Mesangial cell (primary cell): ENCODE data around the gene LRRC73. TPM values are rescaled to one million over a fixed set of nuclear protein-coding genes. Genes with fewer than 3 reads are reported as not detected.

Experiments
- total RNA-seq: library from RNA; depleted of rRNA; stranded (reverse); fragments of >200 nt; gene quantifications from 2 replicates; pipeline ENCODE4 v1.2.3, GENCODE V29; 2015

Gene LRRC73, protein sequence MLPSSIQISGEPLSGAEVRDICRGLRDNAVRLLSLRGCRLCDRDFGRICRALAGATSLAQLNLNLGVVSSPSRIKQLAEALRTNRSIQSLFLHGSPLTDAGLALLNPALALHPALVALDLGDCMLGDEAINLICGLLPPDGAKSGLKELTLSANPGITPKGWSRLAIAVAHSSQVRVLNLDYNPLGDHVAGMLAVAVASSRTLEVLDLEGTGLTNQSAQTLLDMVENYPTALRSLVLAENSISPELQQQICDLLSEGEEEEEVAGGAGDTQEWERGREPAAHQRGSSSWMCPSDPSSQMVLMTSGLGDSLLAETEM
- under 0.01 and 1.4 TPM in 2 replicates for total RNA-seq

DNA sequence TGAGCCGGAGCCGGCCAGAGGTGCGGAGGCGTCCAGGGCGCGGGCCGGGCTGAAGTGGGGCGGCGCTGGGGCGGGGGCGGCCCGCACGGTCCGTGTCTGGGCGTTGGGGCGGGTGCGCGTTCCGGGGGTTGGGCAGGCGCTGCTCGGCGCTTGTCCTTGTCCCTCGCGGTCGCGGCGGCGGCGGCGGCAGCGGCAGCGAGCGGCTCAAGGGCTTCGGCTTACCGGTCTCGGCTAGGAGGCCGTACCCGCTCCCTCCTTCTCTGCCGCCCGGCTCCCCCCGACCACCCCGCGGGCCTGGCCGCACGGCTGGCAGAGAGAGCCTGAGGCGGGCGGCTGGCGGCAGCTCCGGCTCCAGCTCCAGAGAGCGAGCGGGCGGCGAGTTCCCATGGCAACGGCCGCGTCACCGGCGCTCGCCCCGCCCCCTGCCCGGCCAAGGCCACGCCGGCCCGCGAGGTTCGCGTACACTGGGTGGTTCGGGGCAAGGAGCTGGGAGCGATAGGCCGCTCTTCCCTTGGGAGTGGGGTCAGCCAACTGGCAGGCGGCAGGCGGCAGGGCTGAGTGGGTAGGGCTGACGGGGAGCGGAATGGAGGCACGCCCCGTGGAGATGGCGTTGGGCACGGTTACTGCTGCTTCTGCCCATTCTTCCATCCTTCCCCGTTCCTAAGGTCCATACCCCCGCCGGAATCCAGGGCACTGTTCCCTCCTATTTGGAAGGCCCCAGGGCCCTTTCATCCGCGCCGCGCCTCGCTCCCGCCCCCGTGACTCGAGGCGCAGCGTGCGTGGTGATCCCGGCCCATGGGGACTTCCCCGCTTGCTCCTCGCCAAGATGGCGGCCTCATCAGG lies at the start of gene LRRC73:
TSS of gene LRRC73 (minus strand) at position 363 of the 843 bp plus-strand sequence. CDS start 561 bp downstream, outside the sequence.

DNA sequence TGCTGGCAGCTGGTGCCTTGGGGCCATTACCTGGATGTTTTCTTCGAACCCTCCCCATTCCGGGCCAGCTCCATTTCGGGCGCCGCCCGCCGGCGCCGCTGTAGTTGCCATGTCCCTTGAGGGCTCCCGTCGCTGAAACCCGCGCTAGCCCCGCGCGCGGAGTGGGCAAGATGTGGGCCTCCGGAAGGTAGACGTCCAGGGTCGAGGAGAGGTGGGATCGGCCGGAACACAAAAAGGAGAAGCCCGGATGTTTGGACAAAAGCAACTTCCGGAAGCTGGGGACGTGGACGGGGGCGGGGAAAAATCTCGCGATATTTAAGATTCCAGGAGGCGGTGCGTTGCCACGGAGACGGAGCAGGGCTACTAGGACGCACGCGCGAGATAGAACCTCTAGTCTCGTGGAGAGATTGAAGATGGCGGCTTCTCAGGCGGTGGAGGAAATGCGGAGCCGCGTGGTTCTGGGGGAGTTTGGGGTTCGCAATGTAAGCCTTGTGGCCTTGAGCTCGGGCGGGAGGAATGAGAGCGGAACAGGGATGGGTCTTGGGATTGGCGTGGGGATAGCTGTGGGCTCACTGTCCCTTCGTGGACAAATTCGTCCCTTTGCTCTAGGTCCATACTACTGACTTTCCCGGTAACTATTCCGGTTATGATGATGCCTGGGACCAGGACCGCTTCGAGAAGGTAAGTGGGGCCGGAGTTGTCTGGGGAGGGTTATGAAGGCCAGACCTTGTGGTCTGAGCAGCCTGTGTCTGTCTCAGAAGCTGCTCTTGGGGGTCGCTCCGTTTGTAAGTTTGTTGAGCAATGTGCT lies 6.8 kb upstream of the LRRC73 start, which contains the start of the genes POLR1C and YIPF3:
TSS of gene POLR1C (plus strand) at position 393 of the 808 bp plus-strand sequence. CDS start at position 414, 21 bp downstream.
TSS of gene YIPF3 (minus strand) at position 230 of the 808 bp plus-strand sequence. CDS start at position 111, 119 bp downstream.

DNA sequence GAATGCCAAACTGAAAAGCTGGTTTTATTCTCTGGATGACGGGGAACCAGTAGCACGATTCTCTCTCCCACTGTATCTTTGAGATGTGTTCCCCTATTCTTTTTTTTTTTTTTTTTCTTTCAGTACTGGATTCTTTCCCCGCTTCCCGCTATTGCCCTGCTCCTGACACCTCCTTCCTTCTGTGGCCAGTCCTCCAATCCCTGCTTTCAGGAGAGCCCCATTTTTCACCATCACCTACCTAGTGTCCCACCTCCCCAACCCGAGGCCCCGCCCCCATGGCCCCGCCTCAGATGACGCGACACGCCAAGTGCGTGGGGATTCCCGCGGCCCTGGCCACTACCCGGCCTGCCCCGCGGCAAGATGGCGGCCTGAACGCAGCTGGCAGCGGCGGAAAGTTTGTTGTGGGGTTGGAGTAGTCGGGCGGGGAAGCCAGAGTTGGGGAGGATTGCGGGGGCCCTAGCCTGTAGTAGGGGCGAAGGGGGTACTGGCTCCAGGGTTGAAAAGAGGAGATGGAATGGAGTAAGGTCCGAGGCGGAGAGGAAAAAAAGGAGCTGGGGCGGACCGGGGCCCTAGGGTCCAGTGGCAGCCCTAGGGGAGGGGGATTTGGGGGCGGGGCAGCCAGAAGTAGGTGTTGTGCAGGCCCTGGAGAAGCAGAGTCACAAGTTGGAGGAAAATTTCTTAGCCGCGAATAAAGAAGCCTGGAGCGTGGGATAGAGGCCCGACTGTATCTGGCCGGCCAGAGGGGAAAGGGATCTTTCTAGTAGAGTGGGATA lies 32.7 kb downstream of the LRRC73 start, which contains the start of gene TJAP1:
TSS of gene TJAP1 (plus strand) at position 336 of the 773 bp plus-strand sequence. CDS start 21,432 bp downstream, outside the sequence.

Other genes with a start within 250 kb of the LRRC73 start
- gene SLC22A7, start 212.1 kb downstream of the LRRC73 start, total RNA-seq, result not detected in 2 replicates
- not detected in 2 replicates for gene CRIP3, start 201.5 kb downstream of the LRRC73 start, total RNA-seq
- 7.7 TPM in 2 replicates for gene ZNF318, start 140.7 kb downstream of the LRRC73 start, total RNA-seq
- gene ABCC10, start 82.8 kb downstream of the LRRC73 start, total RNA-seq, result 23.5 and 32.1 TPM in 2 replicates
- 0.38 and 1.3 TPM in 2 replicates for gene DLK2, start 54.8 kb downstream of the LRRC73 start, total RNA-seq
- 15.3 and 20.3 TPM in 2 replicates for gene TJAP1, start 32.8 kb downstream of the LRRC73 start, total RNA-seq
- gene YIPF3, start 6.6 kb upstream of the LRRC73 start, total RNA-seq, result 93.5 and 107 TPM in 2 replicates
- 17.5 and 24.8 TPM in 2 replicates for gene POLR1C, start 6.7 kb upstream of the LRRC73 start, total RNA-seq
- gene XPO5, start 65.7 kb upstream of the LRRC73 start, total RNA-seq, result 29.2 and 46.4 TPM in 2 replicates
- gene POLH, start 65.8 kb upstream of the LRRC73 start, total RNA-seq, result 11.3 and 22.2 TPM in 2 replicates
- gene GTPBP2, start 118.9 kb upstream of the LRRC73 start, total RNA-seq, result 48.9 and 52.5 TPM in 2 replicates
- gene MAD2L1BP, start 125.5 kb upstream of the LRRC73 start, total RNA-seq, result 40.6 and 44.0 TPM in 2 replicates
- 0.16 and 0.89 TPM in 2 replicates for gene RSPH9, start 134.7 kb upstream of the LRRC73 start, total RNA-seq
- 57.3 and 59.8 TPM in 2 replicates for gene MRPS18A, start 177.4 kb upstream of the LRRC73 start, total RNA-seq